Nephron (organoid): ENCODE data around the gene OR6C2.
"Not testable (repeated sequence)": the region's sequence is repeated elsewhere in the genome, so short reads cannot be mapped to it uniquely, and the experiment has no call there.

Experiments
- H3K27ac Mint-ChIP-seq, 3 experiments: 2 replicates each; pipeline ENCODE4 v1.8.0; 2020; ENCODE audit warnings: mixed read lengths in 3 of 3, mild to moderate bottlenecking in 2 of 3, moderate library complexity in 1 of 3
- H3K27me3 Mint-ChIP-seq: 2 replicates; pipeline ENCODE4 v1.8.0; 2021; ENCODE audit warnings: low read depth, mild to moderate bottlenecking, moderate library complexity, mixed read lengths
- H3K36me3 Mint-ChIP-seq: 2 replicates; pipeline ENCODE4 v1.8.0; 2020; ENCODE audit warnings: low read depth, mixed read lengths
- H3K4me1 Mint-ChIP-seq: 2 replicates; pipeline ENCODE4 v1.8.0; 2020; ENCODE audit warnings: mixed read lengths
- H3K4me3 Mint-ChIP-seq, 3 experiments: 2 replicates each; pipeline ENCODE4 v1.8.0; 2020; ENCODE audit warnings: mild to moderate bottlenecking in 3 of 3, mixed read lengths in 3 of 3, moderate library complexity in 2 of 3
- H3K9me3 Mint-ChIP-seq: 2 replicates; pipeline ENCODE4 v1.8.0; 2020; ENCODE audit warnings: mixed read lengths
- TF ChIP-seq, protein P1 (sequence below), 3 experiments: fragments of 200-600 bp; sonication (generic); IDR thresholded peaks; one replicate each; pipeline ENCODE4 v1.5.0; 2021; ENCODE audit warnings: antibody characterized with exemption in 3 of 3; ENCODE audit not compliant: unreplicated experiment in 3 of 3

OR6C2 gene

DNA sequence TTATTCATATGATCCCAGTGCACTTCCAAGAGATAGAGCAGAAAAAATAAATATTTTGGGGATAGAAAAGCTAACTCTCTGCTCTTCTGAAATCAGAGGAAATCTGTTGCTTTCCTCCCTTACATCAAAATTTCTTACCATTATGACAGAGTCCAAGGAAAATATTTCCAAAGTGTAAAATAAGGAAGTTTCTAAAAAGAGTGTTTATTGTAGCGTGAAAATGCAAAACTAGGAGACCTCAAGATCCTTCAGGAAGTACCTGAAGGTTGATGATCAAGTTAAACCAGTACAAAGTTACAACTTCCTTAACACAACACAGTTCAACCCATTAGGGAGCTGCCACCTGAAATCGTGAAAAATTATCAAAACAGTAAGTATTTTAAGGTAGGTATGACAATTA is at the start of gene OR6C2:
Gene OR6C2 (plus strand): TSS at position 301 of the 400 bp plus-strand sequence. CDS start 8,138 bp downstream, outside the sequence.
- Mint-ChIP-seq H3K27me3 (no peaks in the 10 kb centered on the region), H3K36me3 (no peaks in the 10 kb centered on the region), H3K27ac (no peak within 1 kb of the TSS), H3K4me3 (no peak within 1 kb of the TSS), H3K4me1 (no peaks in the 10 kb centered on the region), H3K9me3 (peaks cover 16% of the 10 kb centered on the region)
- TF ChIP-seq, protein P1, sequence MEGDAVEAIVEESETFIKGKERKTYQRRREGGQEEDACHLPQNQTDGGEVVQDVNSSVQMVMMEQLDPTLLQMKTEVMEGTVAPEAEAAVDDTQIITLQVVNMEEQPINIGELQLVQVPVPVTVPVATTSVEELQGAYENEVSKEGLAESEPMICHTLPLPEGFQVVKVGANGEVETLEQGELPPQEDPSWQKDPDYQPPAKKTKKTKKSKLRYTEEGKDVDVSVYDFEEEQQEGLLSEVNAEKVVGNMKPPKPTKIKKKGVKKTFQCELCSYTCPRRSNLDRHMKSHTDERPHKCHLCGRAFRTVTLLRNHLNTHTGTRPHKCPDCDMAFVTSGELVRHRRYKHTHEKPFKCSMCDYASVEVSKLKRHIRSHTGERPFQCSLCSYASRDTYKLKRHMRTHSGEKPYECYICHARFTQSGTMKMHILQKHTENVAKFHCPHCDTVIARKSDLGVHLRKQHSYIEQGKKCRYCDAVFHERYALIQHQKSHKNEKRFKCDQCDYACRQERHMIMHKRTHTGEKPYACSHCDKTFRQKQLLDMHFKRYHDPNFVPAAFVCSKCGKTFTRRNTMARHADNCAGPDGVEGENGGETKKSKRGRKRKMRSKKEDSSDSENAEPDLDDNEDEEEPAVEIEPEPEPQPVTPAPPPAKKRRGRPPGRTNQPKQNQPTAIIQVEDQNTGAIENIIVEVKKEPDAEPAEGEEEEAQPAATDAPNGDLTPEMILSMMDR (IDR thresholded peaks at IDR 0.05; ENCODE audit: unreplicated experiment in 3 of 3): no peak

DNA sequence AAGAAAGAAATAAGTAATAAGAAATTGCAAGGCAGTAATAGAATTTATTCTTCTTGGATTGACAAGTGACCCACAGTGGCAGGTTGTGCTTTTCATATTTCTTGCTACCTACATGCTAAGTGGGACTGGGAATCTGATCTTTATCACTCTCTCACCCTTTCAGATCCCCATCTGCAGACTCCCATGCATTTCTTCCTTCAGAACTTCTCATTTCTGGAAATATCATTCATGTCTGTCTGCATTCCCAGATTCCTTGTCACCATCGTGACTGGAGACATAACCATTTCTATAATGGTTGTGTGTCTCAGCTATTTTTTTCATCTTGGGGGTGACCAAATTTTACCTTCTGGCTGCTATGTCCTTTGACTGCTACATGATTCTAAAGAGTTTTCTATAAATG is 47.5 kb upstream of the OR6C2 start:
- TF ChIP-seq, protein P1 (IDR thresholded peaks at IDR 0.05; ENCODE audit: unreplicated experiment in 3 of 3): no peak
- Mint-ChIP-seq H3K9me3 (no peaks in the 10 kb centered on the region), H3K27me3 (no peaks in the 10 kb centered on the region), H3K27ac (no peak overlapping the region), H3K4me3 (no peak overlapping the region), H3K36me3 (no peaks in the 10 kb centered on the region), H3K4me1 (no peaks in the 10 kb centered on the region)

GRCh38 chr12:55400229-55400628 is 43.6 kb upstream of the OR6C2 start, which contains the start of gene OR6C65:
Gene OR6C65, plus strand, starts transcription at chr12:55400529. Its CDS starts 0 bp downstream, at chr12:55400529.
- TF ChIP-seq, protein P1 (IDR thresholded peaks at IDR 0.05; ENCODE audit: unreplicated experiment in 3 of 3): no peak
- Mint-ChIP-seq H3K4me1 (no peaks in the 10 kb centered on the region), H3K36me3 (no peaks in the 10 kb centered on the region), H3K4me3 (no peak within 1 kb of the TSS), H3K27ac (no peak within 1 kb of the TSS), H3K27me3 (no peaks in the 10 kb centered on the region), H3K9me3 (no peaks in the 10 kb centered on the region)

DNA sequence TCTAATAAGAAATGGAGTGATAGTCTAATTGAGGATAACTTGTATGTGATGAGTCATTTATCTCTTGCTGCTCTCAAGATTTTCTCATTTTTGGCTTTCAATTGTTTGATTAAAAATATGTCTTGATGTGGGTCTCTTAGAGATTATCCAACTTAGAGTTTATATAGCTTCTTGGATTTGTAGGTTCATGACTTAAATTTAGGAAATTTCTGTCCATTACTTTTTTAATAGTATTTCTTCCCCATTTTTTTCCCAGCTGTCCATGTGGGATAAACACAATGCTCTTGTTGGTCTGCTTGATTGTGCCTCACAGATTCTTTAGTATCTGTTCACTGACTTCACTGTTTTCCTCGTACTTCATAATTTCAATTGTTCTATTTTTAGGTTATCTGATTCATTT is 36.0 kb upstream of the OR6C2 start:
- Mint-ChIP-seq H3K4me1 (no peaks in the 10 kb centered on the region), H3K4me3 (no peak overlapping the region), H3K27ac (no peak overlapping the region), H3K36me3 (no peaks in the 10 kb centered on the region), H3K9me3 (peaks cover 7% of the 10 kb centered on the region), H3K27me3 (no peaks in the 10 kb centered on the region)
- TF ChIP-seq, protein P1 (IDR thresholded peaks at IDR 0.05; ENCODE audit: unreplicated experiment in 3 of 3): no peak

- H3K9me3 Mint-ChIP-seq, H3K27me3 Mint-ChIP-seq, H3K4me1 Mint-ChIP-seq, H3K4me3 Mint-ChIP-seq, H3K27ac Mint-ChIP-seq, H3K36me3 Mint-ChIP-seq: not testable (repeated sequence)
These were observed 34.7 kb upstream of the OR6C2 start for GRCh38 chr12:55409133-55409532.

DNA sequence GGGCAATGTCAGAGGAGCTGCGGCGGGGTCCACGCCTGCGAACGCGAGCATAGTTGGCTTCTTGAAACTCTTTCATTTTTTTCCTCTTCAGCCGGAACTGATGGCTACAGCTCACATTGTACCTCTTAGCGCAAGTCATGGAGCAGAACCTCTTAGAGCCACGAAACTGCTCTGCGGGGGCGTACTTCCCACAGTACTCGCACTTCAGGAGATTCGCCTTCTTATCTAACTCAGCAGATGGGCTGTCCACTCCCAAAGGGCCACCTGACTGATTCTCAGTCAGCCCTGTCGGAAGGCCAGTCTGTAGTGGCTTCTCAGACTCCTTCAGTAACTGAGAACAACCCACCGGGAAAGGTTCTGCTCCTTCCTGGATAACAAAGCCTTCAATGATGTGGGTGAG is 31.7 kb upstream of the OR6C2 start:
- not testable (repeated sequence) for H3K36me3 Mint-ChIP-seq, H3K4me1 Mint-ChIP-seq, H3K27me3 Mint-ChIP-seq, H3K27ac Mint-ChIP-seq, H3K4me3 Mint-ChIP-seq
- H3K9me3 Mint-ChIP-seq: peaks cover 11% of the 10 kb centered on the region

DNA sequence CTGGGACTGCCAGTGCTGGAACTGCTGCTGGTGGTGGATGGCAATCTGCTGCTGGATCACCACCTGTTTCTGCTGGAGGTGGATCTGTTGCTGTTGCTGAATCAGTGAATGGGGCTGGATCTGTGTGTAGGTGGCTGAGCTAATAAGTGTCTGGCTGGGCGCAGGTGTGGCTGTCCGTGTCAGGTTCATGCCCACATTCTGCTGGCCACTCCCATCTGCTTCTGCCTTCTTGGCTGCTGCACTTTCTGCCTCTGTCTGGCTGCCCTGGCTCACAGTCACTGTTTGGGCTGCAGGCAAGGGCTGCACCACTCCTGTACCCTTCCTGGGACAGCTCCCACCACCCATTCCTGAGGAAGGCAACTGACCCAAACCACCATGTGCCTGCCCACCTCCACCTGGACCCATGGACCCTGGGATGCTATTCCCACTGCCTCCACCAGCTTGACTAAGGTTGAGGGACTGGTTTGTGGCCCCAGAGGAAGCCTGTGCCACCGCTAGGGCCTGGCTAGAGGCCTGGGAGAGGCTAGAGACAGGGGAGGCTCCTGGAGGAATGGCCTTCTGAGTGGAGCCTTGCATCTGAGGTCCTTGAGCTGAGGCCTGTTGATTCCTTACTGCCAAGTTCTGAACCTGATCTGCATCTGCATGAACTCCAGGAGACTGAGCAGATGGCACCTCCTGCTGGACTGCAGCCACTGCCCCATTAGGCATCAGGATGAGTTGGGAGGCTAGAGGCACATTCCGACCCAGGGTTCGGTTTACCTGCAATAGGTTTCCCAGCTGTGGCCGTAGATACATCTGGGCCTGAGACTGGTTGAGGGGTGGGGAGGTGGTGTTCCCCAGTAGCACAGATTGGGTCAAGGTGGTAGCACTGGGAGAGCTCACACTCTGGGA is 30.1 kb upstream of the OR6C2 start:
- peak overlapping the region in 2 of 3 experiments; percentile 25 to 40 for H3K4me3 Mint-ChIP-seq
- not testable (repeated sequence) for H3K36me3 Mint-ChIP-seq, H3K27ac Mint-ChIP-seq, H3K27me3 Mint-ChIP-seq, H3K9me3 Mint-ChIP-seq, H3K4me1 Mint-ChIP-seq

DNA sequence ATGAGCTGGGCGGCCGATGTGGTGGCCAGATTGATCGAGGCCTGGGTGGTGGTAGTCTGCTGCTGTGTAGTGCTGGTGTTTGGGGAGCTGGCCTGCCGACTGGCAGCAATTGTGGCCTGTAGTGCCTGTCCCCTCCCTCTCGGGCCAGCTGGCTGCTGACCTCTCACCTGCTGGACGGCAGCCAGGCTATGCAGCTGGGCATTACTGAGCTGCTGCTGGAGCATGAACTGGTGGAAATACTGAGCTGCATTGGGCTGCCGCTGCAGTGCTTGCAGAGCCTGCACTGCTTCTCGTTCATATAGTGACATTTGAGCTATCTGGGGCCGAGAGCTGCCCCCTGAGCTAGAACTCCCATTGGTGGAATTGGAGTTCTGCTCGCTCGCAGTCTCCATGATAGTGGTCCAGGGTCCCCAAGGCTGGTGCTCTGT is 29.5 kb upstream of the OR6C2 start:
- H3K4me1 Mint-ChIP-seq, H3K27me3 Mint-ChIP-seq, H3K27ac Mint-ChIP-seq, H3K36me3 Mint-ChIP-seq: not testable (repeated sequence)
- H3K4me3 Mint-ChIP-seq: peak overlapping the region in 2 of 3 experiments; percentile 41 to 51
- H3K9me3 Mint-ChIP-seq: peaks cover 12% of the 10 kb centered on the region

- H3K27me3 Mint-ChIP-seq, H3K36me3 Mint-ChIP-seq, H3K27ac Mint-ChIP-seq, H3K4me1 Mint-ChIP-seq: not testable (repeated sequence)
- Mint-ChIP-seq H3K4me3 (peak overlapping the region; percentile 71 to 78 (median 77)), H3K9me3 (peaks cover 14% of the 10 kb centered on the region)
These were observed 29.0 kb upstream of the OR6C2 start for GRCh38 chr12:55414889-55415288.
